ENCODE results near the gene SCAMP4. TPM values are rescaled to one million over a fixed set of nuclear protein-coding genes. Genes with fewer than 3 reads are reported as not detected.

SCAMP4 gene
- total and polyA plus RNA-seq, 2 experiments from 2014 or later: 69.3 to 89.8 TPM

DNA sequence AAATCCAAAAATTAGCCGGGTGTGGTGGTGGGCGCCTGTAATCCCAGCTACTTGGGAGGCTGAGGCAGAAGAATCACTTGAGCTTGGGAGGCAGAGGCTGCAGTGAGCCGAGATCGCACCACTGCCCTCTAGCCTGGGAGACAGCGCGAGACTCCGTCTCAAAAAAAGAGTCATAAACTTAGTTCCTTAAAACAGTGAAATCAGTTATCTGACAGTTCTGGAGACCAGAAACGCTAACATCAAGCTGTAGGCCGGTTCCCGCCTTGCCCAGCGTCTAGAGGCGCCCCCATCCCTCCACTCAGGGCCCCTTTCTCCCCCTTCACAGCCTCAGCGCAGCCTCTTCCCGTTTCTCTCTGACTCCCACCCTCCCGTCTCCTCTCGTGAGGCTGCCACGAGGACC lies 11.9 kb downstream of the SCAMP4 start:
- Histone ChIP-seq H4K20me1 (ENCODE audit: insufficient read depth, poor library complexity, severe bottlenecking) (peaks cover 20% of the 10 kb centered on the region), H3K4me3 (no peak overlapping the region), H3K36me3 (replicated peaks; ENCODE audit: insufficient read depth, low read depth) (no peaks in the 10 kb centered on the region), H3K79me2 (peaks cover 23% of the 10 kb centered on the region), H3K27ac (no peak overlapping the region), H3K9me2 (replicated peaks; ENCODE audit: insufficient read depth) (no peaks in the 10 kb centered on the region), H2AFZ (no peak overlapping the region), H3K9me3 (ENCODE audit: low read depth) (no peaks in the 10 kb centered on the region), H3K27me3 (no peaks in the 10 kb centered on the region), H3K4me2 (no peak overlapping the region), H3K4me1 (ENCODE audit: insufficient read depth) (no peaks in the 10 kb centered on the region)
- DNase-seq (ENCODE audit: low spot score): no peak
- 88% methylated on average over 17 of the region's 17 CpGs for WGBS (ENCODE audit: low lambda C conversion rate, missing lambda C conversion rate)
- TF ChIP-seq, protein P1, sequence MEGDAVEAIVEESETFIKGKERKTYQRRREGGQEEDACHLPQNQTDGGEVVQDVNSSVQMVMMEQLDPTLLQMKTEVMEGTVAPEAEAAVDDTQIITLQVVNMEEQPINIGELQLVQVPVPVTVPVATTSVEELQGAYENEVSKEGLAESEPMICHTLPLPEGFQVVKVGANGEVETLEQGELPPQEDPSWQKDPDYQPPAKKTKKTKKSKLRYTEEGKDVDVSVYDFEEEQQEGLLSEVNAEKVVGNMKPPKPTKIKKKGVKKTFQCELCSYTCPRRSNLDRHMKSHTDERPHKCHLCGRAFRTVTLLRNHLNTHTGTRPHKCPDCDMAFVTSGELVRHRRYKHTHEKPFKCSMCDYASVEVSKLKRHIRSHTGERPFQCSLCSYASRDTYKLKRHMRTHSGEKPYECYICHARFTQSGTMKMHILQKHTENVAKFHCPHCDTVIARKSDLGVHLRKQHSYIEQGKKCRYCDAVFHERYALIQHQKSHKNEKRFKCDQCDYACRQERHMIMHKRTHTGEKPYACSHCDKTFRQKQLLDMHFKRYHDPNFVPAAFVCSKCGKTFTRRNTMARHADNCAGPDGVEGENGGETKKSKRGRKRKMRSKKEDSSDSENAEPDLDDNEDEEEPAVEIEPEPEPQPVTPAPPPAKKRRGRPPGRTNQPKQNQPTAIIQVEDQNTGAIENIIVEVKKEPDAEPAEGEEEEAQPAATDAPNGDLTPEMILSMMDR (IDR thresholded peaks at IDR 0.05; ENCODE audit: poor library complexity): no peak
- TF ChIP-seq EZH2phosphoT487 (IDR thresholded peaks at IDR 0.05; ENCODE audit: low read depth, severe bottlenecking, unreplicated experiment): no peak
- no peak for TF ChIP-seq EZH2 (IDR thresholded peaks at IDR 0.05; ENCODE audit: borderline replicate concordance)

DNA sequence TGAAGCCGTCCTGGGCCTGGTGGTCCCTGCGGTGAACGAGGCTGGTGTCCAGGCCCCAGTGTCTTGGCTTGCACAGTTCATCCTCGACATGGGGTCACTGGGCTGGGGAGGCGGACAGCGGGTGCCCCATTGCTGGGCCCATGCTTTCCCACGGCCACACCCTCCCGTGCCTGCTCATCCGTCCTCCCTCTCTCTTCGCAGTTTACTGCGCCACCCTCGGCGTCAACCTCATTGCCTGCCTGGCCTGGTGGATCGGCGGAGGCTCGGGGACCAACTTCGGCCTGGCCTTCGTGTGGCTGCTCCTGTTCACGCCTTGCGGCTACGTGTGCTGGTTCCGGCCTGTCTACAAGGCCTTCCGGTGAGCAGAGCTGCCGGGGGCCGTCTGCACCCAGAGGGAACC lies 12.7 kb downstream of the SCAMP4 start:
- TF ChIP-seq EZH2 (IDR thresholded peaks at IDR 0.05; ENCODE audit: borderline replicate concordance) (no peak), EZH2phosphoT487 (IDR thresholded peaks at IDR 0.05; ENCODE audit: low read depth, severe bottlenecking, unreplicated experiment) (no peak)
- TF ChIP-seq, protein P1 (IDR thresholded peaks at IDR 0.05; ENCODE audit: poor library complexity): no peak
- Histone ChIP-seq H3K27me3 (no peaks in the 10 kb centered on the region), H3K4me3 (no peak overlapping the region), H3K9me3 (ENCODE audit: low read depth) (no peaks in the 10 kb centered on the region), H3K36me3 (replicated peaks; ENCODE audit: insufficient read depth, low read depth) (no peaks in the 10 kb centered on the region), H3K9me2 (replicated peaks; ENCODE audit: insufficient read depth) (no peaks in the 10 kb centered on the region), H3K4me2 (no peak overlapping the region), H3K27ac (no peak overlapping the region), H2AFZ (no peak overlapping the region), H3K79me2 (peaks cover 15% of the 10 kb centered on the region), H3K4me1 (ENCODE audit: insufficient read depth) (no peaks in the 10 kb centered on the region), H4K20me1 (ENCODE audit: insufficient read depth, poor library complexity, severe bottlenecking) (peaks cover 18% of the 10 kb centered on the region)
- DNase-seq (ENCODE audit: low spot score): no peak
- 95% methylated on average over 25 of the region's 25 CpGs for WGBS (ENCODE audit: low lambda C conversion rate, missing lambda C conversion rate)

DNA sequence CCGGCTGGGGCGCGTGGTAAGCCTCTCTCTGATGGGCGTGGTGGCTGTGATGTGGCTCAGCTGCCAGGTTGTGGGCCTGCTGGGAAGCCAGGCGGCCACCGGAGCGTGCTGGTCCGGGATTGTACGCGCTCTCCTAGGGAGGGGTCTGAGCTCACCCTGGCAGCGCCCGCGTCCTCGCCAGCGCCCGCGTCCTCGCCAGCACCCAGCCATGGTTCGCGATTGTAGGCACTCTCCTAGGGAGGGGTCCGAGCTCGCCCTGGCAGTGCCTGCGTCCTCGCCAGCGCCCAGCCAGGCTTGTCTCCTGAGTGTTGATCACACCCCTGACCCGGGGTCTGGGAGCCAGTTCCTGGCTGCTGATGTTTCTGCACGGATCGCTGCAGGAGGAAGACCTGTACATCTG lies 13.8 kb downstream of the SCAMP4 start:
- Histone ChIP-seq H3K79me2 (peaks cover 4% of the 10 kb centered on the region), H3K36me3 (replicated peaks; ENCODE audit: insufficient read depth, low read depth) (no peaks in the 10 kb centered on the region), H4K20me1 (ENCODE audit: insufficient read depth, poor library complexity, severe bottlenecking) (peaks cover 7% of the 10 kb centered on the region), H3K27ac (no peak overlapping the region), H3K4me1 (ENCODE audit: insufficient read depth) (no peaks in the 10 kb centered on the region), H3K4me3 (no peak overlapping the region), H3K27me3 (no peaks in the 10 kb centered on the region), H2AFZ (no peak overlapping the region), H3K9me2 (replicated peaks; ENCODE audit: insufficient read depth) (no peaks in the 10 kb centered on the region), H3K9me3 (ENCODE audit: low read depth) (no peaks in the 10 kb centered on the region), H3K4me2 (no peak overlapping the region)
- 94% methylated on average over 19 of the region's 28 CpGs for WGBS (ENCODE audit: low lambda C conversion rate, missing lambda C conversion rate)
- TF ChIP-seq, protein P1 (IDR thresholded peaks at IDR 0.05; ENCODE audit: poor library complexity): no peak
- TF ChIP-seq EZH2 (IDR thresholded peaks at IDR 0.05; ENCODE audit: borderline replicate concordance) (no peak), EZH2phosphoT487 (IDR thresholded peaks at IDR 0.05; ENCODE audit: low read depth, severe bottlenecking, unreplicated experiment) (no peak)
- no peak for DNase-seq (ENCODE audit: low spot score)

DNA sequence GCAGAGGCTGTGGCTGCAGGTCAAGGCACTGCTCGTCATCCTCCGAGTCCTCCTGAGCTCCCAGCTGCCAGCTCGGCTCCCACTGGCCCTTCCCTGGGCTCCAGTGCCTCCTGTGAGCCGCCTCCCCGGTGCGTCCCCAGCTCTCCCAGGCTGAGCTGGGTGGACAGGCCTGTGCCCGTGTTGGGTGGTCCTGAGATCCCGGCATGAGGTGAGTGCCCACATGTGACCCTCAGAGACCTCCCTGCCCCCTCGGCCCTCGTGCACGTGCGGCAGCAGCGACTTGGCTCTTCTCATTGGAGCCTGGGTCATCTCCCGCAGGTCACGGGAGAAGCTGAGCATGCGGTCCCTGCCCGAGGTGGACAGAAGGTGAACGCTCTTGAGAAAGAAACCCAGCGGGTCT lies 15.4 kb downstream of the SCAMP4 start:
- Histone ChIP-seq H3K4me1 (ENCODE audit: insufficient read depth) (no peaks in the 10 kb centered on the region), H3K36me3 (replicated peaks; ENCODE audit: insufficient read depth, low read depth) (no peaks in the 10 kb centered on the region), H3K9me3 (ENCODE audit: low read depth) (no peaks in the 10 kb centered on the region), H3K9me2 (replicated peaks; ENCODE audit: insufficient read depth) (no peaks in the 10 kb centered on the region), H4K20me1 (ENCODE audit: insufficient read depth, poor library complexity, severe bottlenecking) (no peaks in the 10 kb centered on the region), H3K27ac (no peak overlapping the region), H3K4me3 (no peak overlapping the region), H3K27me3 (no peaks in the 10 kb centered on the region), H3K79me2 (no peaks in the 10 kb centered on the region), H2AFZ (no peak overlapping the region), H3K4me2 (no peak overlapping the region)
- WGBS (ENCODE audit: low lambda C conversion rate, missing lambda C conversion rate): 98% methylated on average over 17 of the region's 19 CpGs
- DNase-seq (ENCODE audit: low spot score): no peak
- no peak for TF ChIP-seq EZH2 (IDR thresholded peaks at IDR 0.05; ENCODE audit: borderline replicate concordance)
- no peak for TF ChIP-seq EZH2phosphoT487 (IDR thresholded peaks at IDR 0.05; ENCODE audit: low read depth, severe bottlenecking, unreplicated experiment)
- TF ChIP-seq, protein P1 (IDR thresholded peaks at IDR 0.05; ENCODE audit: poor library complexity): no peak

Data from hepatocyte (in vitro differentiated cells).